ENCODE results near the gene BCR. TPM values are rescaled to one million over a fixed set of nuclear protein-coding genes. Genes with fewer than 3 reads are reported as not detected.
A peak's percentile ranks its signal among the peaks of the same experiment; 100 is the strongest.

Gene BCR
- total and polyA plus RNA-seq, 2 of the 13 experiments (the other 11 are each of a cell fraction or from before 2014, with no cell fraction given): 19.9 to 33.6 TPM

- TF ChIP-seq ZBTB8A (CRISPR knock-in tag; IDR thresholded peaks at IDR 0.05; ENCODE audit: borderline replicate concordance, low read depth) (no peak), RFXANK (CRISPR knock-in tag; IDR thresholded peaks at IDR 0.05) (no peak), HOMEZ (CRISPR knock-in tag; IDR thresholded peaks at IDR 0.05; ENCODE audit: low read depth) (0 out of 2 replicates have a peak, but pooled peaks have one; percentile 15), SRY (CRISPR knock-in tag; IDR thresholded peaks at IDR 0.05) (no peak), ATF5 (CRISPR knock-in tag; IDR thresholded peaks at IDR 0.05; ENCODE audit: low read depth) (no peak), NFAT5 (CRISPR knock-in tag; IDR thresholded peaks at IDR 0.05) (no peak), SETDB1 (CRISPR knock-in tag; IDR thresholded peaks at IDR 0.05; ENCODE audit: borderline replicate concordance) (no peak), SCMH1 (CRISPR knock-in tag; IDR thresholded peaks at IDR 0.05; ENCODE audit: borderline replicate concordance) (no peak), FIP1L1 (IDR thresholded peaks at IDR 0.05; ENCODE audit: borderline replicate concordance, insufficient read depth, low read depth, low read length) (no peak), SP4 (CRISPR knock-in tag; IDR thresholded peaks at IDR 0.05) (no peak), RARA (CRISPR knock-in tag; IDR thresholded peaks at IDR 0.05) (peak; percentile 69), PRPF4 (IDR thresholded peaks at IDR 0.05; ENCODE audit: low read depth, low read length, poor library complexity, severe bottlenecking) (no peak), PATZ1 (CRISPR knock-in tag; IDR thresholded peaks at IDR 0.05) (peak; percentile 51), ZNF737 (CRISPR knock-in tag; IDR thresholded peaks at IDR 0.05; ENCODE audit: borderline replicate concordance) (no peak), ZNF558 (CRISPR knock-in tag; IDR thresholded peaks at IDR 0.05; ENCODE audit: borderline replicate concordance) (no peak), KDM6A (CRISPR knock-in tag; IDR thresholded peaks at IDR 0.05; ENCODE audit: low read depth) (no peak), ZFAT (CRISPR knock-in tag; conservative IDR thresholded peaks at IDR 0.05) (no peak)
Measured at GRCh38 chr22:23246982-23247766, 66.9 kb downstream of the BCR start (continued).
